Measurements from ENCODE around the gene NAV3. TPM values are rescaled to one million over a fixed set of nuclear protein-coding genes. Genes with fewer than 3 reads are reported as not detected.

Gene NAV3
- total RNA-seq, 1 experiment from 2014 or later, result 2.5 TPM

GRCh38 chr12:77782766-77783165, 47.9 kb upstream of the NAV3 start:
- Histone ChIP-seq H3K9me3 (ENCODE audit: control insufficient read depth, insufficient read depth, low read depth, low read length) (no peaks in the 10 kb centered on the region; the same call in 1 of the 2 replicates), H3K4me3 (ENCODE audit: low read depth in 2 of 2, low read length in 2 of 2) (no peak overlapping the region), H3K27me3 (ENCODE audit: control insufficient read depth, insufficient read depth, low read length) (no peaks in the 10 kb centered on the region), H3K27ac (ENCODE audit: low read length) (no peak overlapping the region), H3K36me3 (ENCODE audit: control insufficient read depth, insufficient read depth, low read length) (no peaks in the 10 kb centered on the region), H3K4me1 (ENCODE audit: control insufficient read depth, insufficient read depth, low read length) (no peaks in the 10 kb centered on the region)
- ChIA-PET POLR2A (no interaction called here), CTCF (no interaction called here)
- DNase-seq (ENCODE audit: low read depth, low spot score) (no peak), ATAC-seq (no peak)
- no peak for TF ChIP-seq POLR2AphosphoS5 (IDR thresholded peaks at IDR 0.05; ENCODE audit: low read depth, low read length)
- no TSS peak for BruUV-seq (replicated peaks)
- intact Hi-C loops (cut with micrococcal nuclease; ENCODE audit: unreplicated experiment), result no loop called here
- in situ Hi-C loops (cut with HindIII; ENCODE audit: low pct_unique_long_range_greater_than_20kb, low sequenced_read_pairs), result no loop called here

DNA sequence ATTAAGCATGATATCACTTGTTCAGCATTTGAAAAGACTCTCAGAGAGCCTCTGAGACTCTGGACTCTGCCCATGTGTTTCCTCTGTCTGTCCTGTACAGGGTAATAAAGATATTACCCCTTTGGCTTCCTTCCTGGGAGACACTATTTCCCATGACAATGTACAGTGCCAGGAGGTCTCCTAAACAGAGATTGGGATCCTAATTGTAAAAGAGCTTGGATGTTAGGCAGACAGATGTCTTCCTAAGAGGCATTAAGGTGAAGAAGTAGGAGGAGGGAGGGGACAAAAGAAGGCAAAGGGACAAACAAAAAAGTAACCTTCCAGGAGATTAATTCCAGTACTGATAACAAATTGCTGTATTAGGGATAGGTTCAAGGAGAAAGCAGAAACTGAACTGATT, 45.5 kb upstream of the NAV3 start:
- intact Hi-C loops (cut with micrococcal nuclease; ENCODE audit: unreplicated experiment), result no loop called here
- H3K36me3 ChIP-seq (ENCODE audit: control insufficient read depth, insufficient read depth, low read length), result no peaks in the 10 kb centered on the region
- H3K27ac ChIP-seq (ENCODE audit: low read length), result no peak overlapping the region
- no peak for TF ChIP-seq TCF7L2 (IDR thresholded peaks at IDR 0.05; ENCODE audit: low read depth, low read length)
- TF ChIP-seq, protein P1, sequence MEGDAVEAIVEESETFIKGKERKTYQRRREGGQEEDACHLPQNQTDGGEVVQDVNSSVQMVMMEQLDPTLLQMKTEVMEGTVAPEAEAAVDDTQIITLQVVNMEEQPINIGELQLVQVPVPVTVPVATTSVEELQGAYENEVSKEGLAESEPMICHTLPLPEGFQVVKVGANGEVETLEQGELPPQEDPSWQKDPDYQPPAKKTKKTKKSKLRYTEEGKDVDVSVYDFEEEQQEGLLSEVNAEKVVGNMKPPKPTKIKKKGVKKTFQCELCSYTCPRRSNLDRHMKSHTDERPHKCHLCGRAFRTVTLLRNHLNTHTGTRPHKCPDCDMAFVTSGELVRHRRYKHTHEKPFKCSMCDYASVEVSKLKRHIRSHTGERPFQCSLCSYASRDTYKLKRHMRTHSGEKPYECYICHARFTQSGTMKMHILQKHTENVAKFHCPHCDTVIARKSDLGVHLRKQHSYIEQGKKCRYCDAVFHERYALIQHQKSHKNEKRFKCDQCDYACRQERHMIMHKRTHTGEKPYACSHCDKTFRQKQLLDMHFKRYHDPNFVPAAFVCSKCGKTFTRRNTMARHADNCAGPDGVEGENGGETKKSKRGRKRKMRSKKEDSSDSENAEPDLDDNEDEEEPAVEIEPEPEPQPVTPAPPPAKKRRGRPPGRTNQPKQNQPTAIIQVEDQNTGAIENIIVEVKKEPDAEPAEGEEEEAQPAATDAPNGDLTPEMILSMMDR (IDR thresholded peaks at IDR 0.05), result no peak
- no peak for TF ChIP-seq POLR2AphosphoS5 (IDR thresholded peaks at IDR 0.05; ENCODE audit: low read depth, low read length)
- TF ChIP-seq REST (IDR thresholded peaks at IDR 0.05; ENCODE audit: insufficient read depth in 1 of 2, low read depth in 2 of 2, low read length in 1 of 2), result no peak
- no peak for TF ChIP-seq SIN3A (IDR thresholded peaks at IDR 0.05; ENCODE audit: borderline replicate concordance, insufficient read depth, low read depth, low read length)
- no peaks in the 10 kb centered on the region for H3K4me1 ChIP-seq (ENCODE audit: control insufficient read depth, insufficient read depth, low read length)
- no peaks in the 10 kb centered on the region for H3K27me3 ChIP-seq (ENCODE audit: control insufficient read depth, insufficient read depth, low read length)
- H3K9me3 ChIP-seq (ENCODE audit: control insufficient read depth, insufficient read depth, low read depth, low read length), result no peaks in the 10 kb centered on the region; the same call in 1 of the 2 replicates
- DNase-seq (ENCODE audit: low read depth, low spot score), result no peak
- CTCF ChIA-PET, result no interaction called here
- POLR2A ChIA-PET, result no interaction called here
- ATAC-seq, result no peak
- in situ Hi-C loops (cut with HindIII; ENCODE audit: low pct_unique_long_range_greater_than_20kb, low sequenced_read_pairs), result no loop called here
- no TSS peak for BruUV-seq (replicated peaks)
- H3K4me3 ChIP-seq (ENCODE audit: low read depth in 2 of 2, low read length in 2 of 2), result no peak overlapping the region

DNA sequence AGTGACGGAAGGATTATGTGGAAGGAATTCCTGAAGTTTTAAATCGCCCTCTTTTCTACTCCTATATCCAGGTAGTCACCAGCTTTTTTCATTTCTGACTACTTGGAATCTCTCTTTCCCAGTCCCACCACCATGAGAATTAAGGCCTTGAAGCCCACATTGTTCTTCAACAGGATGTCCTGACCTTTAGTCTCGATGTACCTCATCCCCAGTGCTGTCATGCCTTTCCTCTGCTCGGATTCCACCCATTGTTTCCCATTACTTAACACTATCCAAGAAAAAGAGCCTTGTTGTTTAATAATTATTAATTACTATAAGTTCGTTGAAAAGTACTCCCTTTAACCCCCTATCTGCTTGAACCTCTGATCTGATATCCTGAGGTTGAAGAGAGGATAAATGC, 44.0 kb upstream of the NAV3 start:
- TF ChIP-seq TCF7L2 (IDR thresholded peaks at IDR 0.05; ENCODE audit: low read depth, low read length), result no peak
- TF ChIP-seq POLR2AphosphoS5 (IDR thresholded peaks at IDR 0.05; ENCODE audit: low read depth, low read length), result no peak
- TF ChIP-seq REST (IDR thresholded peaks at IDR 0.05; ENCODE audit: insufficient read depth in 1 of 2, low read depth in 2 of 2, low read length in 1 of 2), result no peak
- TF ChIP-seq, protein P1 (IDR thresholded peaks at IDR 0.05), result no peak
- no peak for TF ChIP-seq SIN3A (IDR thresholded peaks at IDR 0.05; ENCODE audit: borderline replicate concordance, insufficient read depth, low read depth, low read length)
- intact Hi-C loops (cut with micrococcal nuclease; ENCODE audit: unreplicated experiment) (no loop called here), in situ Hi-C loops (cut with HindIII; ENCODE audit: low pct_unique_long_range_greater_than_20kb, low sequenced_read_pairs) (no loop called here)
- H3K27me3 ChIP-seq (ENCODE audit: control insufficient read depth, insufficient read depth, low read length), result no peaks in the 10 kb centered on the region
- BruUV-seq (replicated peaks), result no TSS peak
- H3K4me3 ChIP-seq (ENCODE audit: low read depth in 2 of 2, low read length in 2 of 2), result no peak overlapping the region
- DNase-seq (ENCODE audit: low read depth, low spot score) (no peak), ATAC-seq (no peak)
- no peaks in the 10 kb centered on the region for H3K36me3 ChIP-seq (ENCODE audit: control insufficient read depth, insufficient read depth, low read length)
- POLR2A ChIA-PET, result no interaction called here
- H3K4me1 ChIP-seq (ENCODE audit: control insufficient read depth, insufficient read depth, low read length), result no peaks in the 10 kb centered on the region
- H3K27ac ChIP-seq (ENCODE audit: low read length), result no peak overlapping the region
- CTCF ChIA-PET, result no interaction called here
- H3K9me3 ChIP-seq (ENCODE audit: control insufficient read depth, insufficient read depth, low read depth, low read length), result no peaks in the 10 kb centered on the region; the same call in 1 of the 2 replicates
